Adrenal gland (tissue), 5 donors: ENCODE results near the gene ABCC5.

Experiments
- POLR2A ChIP-seq, 2 donors: fragments of 450-650 bp; IDR thresholded peaks; one replicate each; pipeline ENCODE4 v1.6.1; 2017; ENCODE audit warnings: antibody characterized with exemption in 2 of 2, mild to moderate bottlenecking in 2 of 2, moderate library complexity in 1 of 2
- TF ChIP-seq, protein P1 (sequence below), 6 experiments: fragments of 450-650 bp in 4 of 6; fragments of 200-600 bp in 2 of 6; sonication (generic) in 1 of 6; IDR thresholded peaks; 1 replicate in 5 of 6; 2 replicates in 1 of 6; pipeline versions ENCODE4 v1.5.1 to v1.8.0; 2016 to 2021; ENCODE audit warnings: antibody characterized with exemption in 6 of 6, mild to moderate bottlenecking in 2 of 6, moderate library complexity in 1 of 6
- donor health status: DM: no; HTN: no; CAD: no.

DNA sequence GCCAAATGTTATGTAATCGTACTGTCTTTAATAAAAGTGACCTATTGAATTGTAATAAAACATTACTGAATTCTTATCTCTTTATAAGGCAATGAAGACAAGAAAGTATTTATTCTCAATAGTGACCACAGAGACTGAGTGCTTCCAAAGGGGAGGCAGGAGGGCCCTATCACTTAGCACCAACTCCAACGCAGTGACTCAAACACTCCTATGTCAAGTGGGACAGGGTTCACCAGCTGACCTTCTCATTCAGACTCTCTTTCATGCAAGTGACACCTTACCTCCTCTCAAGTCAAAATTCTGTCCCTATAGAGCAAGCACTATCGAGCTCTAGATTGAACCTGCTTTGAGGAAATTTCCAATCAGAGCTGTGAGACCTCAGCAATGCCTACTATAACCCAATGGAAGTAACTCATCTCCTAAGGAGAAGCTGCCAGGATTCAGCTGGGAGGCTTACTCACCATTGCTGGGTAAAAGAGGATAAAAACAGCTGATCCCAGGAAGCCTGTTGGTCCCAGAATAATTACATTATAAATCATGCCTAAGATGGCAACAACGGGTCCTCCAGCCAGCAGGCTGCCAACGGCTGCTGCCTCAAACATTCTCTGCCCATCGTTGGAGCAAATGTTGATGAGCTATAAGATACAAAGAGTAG is 35.6 kb downstream of the ABCC5 start:
- TF ChIP-seq POLR2A (IDR thresholded peaks at IDR 0.05), result no peak
- TF ChIP-seq, protein P1, sequence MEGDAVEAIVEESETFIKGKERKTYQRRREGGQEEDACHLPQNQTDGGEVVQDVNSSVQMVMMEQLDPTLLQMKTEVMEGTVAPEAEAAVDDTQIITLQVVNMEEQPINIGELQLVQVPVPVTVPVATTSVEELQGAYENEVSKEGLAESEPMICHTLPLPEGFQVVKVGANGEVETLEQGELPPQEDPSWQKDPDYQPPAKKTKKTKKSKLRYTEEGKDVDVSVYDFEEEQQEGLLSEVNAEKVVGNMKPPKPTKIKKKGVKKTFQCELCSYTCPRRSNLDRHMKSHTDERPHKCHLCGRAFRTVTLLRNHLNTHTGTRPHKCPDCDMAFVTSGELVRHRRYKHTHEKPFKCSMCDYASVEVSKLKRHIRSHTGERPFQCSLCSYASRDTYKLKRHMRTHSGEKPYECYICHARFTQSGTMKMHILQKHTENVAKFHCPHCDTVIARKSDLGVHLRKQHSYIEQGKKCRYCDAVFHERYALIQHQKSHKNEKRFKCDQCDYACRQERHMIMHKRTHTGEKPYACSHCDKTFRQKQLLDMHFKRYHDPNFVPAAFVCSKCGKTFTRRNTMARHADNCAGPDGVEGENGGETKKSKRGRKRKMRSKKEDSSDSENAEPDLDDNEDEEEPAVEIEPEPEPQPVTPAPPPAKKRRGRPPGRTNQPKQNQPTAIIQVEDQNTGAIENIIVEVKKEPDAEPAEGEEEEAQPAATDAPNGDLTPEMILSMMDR (IDR thresholded peaks at IDR 0.05), result no peak
